GM12873 (cell line): ENCODE measurements around the gene TUT7.
A peak's percentile ranks its signal among the peaks of the same experiment; 100 is the strongest.

Source experiments
- CTCF ChIP-seq: IDR thresholded peaks from 2 replicates; pipeline ENCODE4 v1.5.1; 2012; ENCODE audit warnings: low read depth, mild to moderate bottlenecking, moderate library complexity, low read length, control low read depth; ENCODE audit not compliant: insufficient read depth; ENCODE audit errors: missing control alignments

TUT7 gene

GRCh38 chr9:86246752-86247161, 107.5 kb downstream of the TUT7 start:
- peak; percentile 40 for TF ChIP-seq CTCF

GRCh38 chr9:86242071-86242470, 112.1 kb downstream of the TUT7 start:
- no peak for TF ChIP-seq CTCF

GRCh38 chr9:86241216-86241615, 113.0 kb downstream of the TUT7 start:
- no peak for TF ChIP-seq CTCF

- no peak for TF ChIP-seq CTCF
These were observed 115.1 kb downstream of the TUT7 start for GRCh38 chr9:86238861-86239770.
